MCF 10A (cell line): ENCODE measurements around the gene SPHK1. TPM values are rescaled to one million over a fixed set of nuclear protein-coding genes. Genes with fewer than 3 reads are reported as not detected.

Source experiments
- BruUV-seq: library from RNA; stranded (reverse); fragments of 400-500 nt; replicated peaks from 2 replicates; lab custom pipeline; 2021; lab: Mats Ljungman, UMichigan
- CTCF ChIA-PET: fragments of 300-600 bp; sonication (Branson Sonifier 250); formaldehyde crosslinking; extraction: SDS; loops from one replicate; lab custom pipeline; 2021; ENCODE audit warnings: antibody characterized with exemption, inconsistent platforms; lab: Yijun Ruan, JAX
- POLR2A ChIA-PET: fragments of 300-600, 350-650 bp; sonication (Branson Sonifier 250); formaldehyde crosslinking; extraction: SDS; loops from one replicate; lab custom pipeline; 2020; ENCODE audit warnings: antibody characterized with exemption, inconsistent platforms; lab: Yijun Ruan, JAX
- DNase-seq: peaks from one replicate; pipeline ENCODE4 v3.0.0-alpha.2; 2018; ENCODE audit not compliant: unreplicated experiment
- H3K27ac Mint-ChIP-seq: one replicate; pipeline ENCODE4 v1.8.0; 2022; ENCODE audit warnings: mild to moderate bottlenecking, low read depth, mixed read lengths; ENCODE audit not compliant: unreplicated experiment
- H3K27me3 Mint-ChIP-seq: one replicate; pipeline ENCODE4 v1.8.0; 2022; ENCODE audit warnings: mixed read lengths; ENCODE audit not compliant: insufficient read depth, unreplicated experiment
- H3K36me3 Mint-ChIP-seq: one replicate; pipeline ENCODE4 v1.8.0; 2022; ENCODE audit warnings: mild to moderate bottlenecking, moderate library complexity, mixed read lengths; ENCODE audit not compliant: insufficient read depth, unreplicated experiment
- H3K4me1 Mint-ChIP-seq: one replicate; pipeline ENCODE4 v1.8.0; 2022; ENCODE audit warnings: mixed read lengths; ENCODE audit not compliant: insufficient read depth, unreplicated experiment
- H3K4me3 Mint-ChIP-seq: one replicate; pipeline ENCODE4 v1.8.0; 2022; ENCODE audit warnings: mild to moderate bottlenecking, moderate library complexity, mixed read lengths; ENCODE audit not compliant: unreplicated experiment
- H3K9me3 Mint-ChIP-seq: one replicate; pipeline ENCODE4 v1.8.0; 2022; ENCODE audit warnings: mixed read lengths; ENCODE audit not compliant: unreplicated experiment
- CTCF ChIP-seq: fragments of 200-600 bp; IDR thresholded peaks from one replicate; pipeline ENCODE4 v1.8.0; 2022; ENCODE audit warnings: antibody characterized with exemption, mild to moderate bottlenecking; ENCODE audit not compliant: unreplicated experiment
- intact Hi-C: fragments of 100-400 bp; cut with micrococcal nuclease; formaldehyde crosslinking; loops from 2 replicates; pipeline ENCODE4 v1.14.1; 2022
- total RNA-seq: library from RNA; stranded (reverse); gene quantifications from 2 replicates; pipeline ENCODE4 v1.2.3, GENCODE V29; 2022

SPHK1 gene
- total RNA-seq, 1 experiment from 2014 or later = 7.1 TPM

- POLR2A ChIA-PET = no interaction called here
- BruUV-seq = no TSS peak
- DNase-seq = no peak
- H3K27me3 Mint-ChIP-seq = no peaks in the 10 kb centered on the region
- no peak overlapping the region for H3K4me3 Mint-ChIP-seq
- H3K9me3 Mint-ChIP-seq = no peaks in the 10 kb centered on the region
- intact Hi-C loops = no loop called here
- CTCF ChIA-PET = interaction anchor here (0.7 to 1.1 kb wide), 2 partner anchors 48 to 71 kb away, joined by 3 read pairs; no protein-coding TSS in a partner anchor
- H3K4me1 Mint-ChIP-seq = peaks cover 8% of the 10 kb centered on the region
- H3K27ac Mint-ChIP-seq = no peak overlapping the region
- no peak for TF ChIP-seq CTCF
- H3K36me3 Mint-ChIP-seq = peaks cover 23% of the 10 kb centered on the region
Observed at GRCh38 chr17:76350463-76350862, 33.9 kb upstream of the SPHK1 start.

DNA sequence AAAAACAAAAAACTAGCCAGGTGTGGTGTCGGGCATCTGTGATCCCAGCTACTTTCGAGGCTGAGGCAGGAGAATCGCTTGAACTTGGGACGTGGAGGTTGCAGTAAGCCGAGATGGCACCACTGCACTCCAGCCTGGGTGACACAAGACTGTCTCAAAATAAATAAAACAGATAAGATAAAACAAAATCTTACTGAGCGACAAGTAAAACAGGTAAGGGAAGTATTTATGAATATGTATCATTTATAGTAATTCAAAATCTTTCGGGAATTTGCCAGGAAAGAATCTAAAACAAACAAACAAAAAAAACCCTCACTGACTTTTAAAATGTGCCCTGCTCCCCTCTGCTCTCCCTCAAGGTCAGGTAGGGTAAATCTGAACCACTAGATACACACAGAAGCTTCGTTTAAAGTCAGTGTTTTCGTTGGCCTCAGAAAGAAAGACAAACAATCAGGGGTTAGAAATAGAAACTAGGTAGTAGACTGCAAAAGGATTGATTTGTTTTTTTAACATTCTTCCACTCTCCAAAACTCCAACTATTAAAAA is 32.8 kb upstream of the SPHK1 start:
- H3K9me3 Mint-ChIP-seq = no peaks in the 10 kb centered on the region
- CTCF ChIA-PET = interaction anchor here (0.6 to 2.6 kb wide), 4 partner anchors 18 to 116 kb away, joined by 3 to 10 read pairs (median 6); partner anchors contain the start of genes AANAT and SPHK1
- no peak for DNase-seq
- peaks cover 8% of the 10 kb centered on the region for H3K4me1 Mint-ChIP-seq
- intact Hi-C loops = no loop called here
- peaks cover 14% of the 10 kb centered on the region for H3K36me3 Mint-ChIP-seq
- no TSS peak for BruUV-seq
- peak overlapping the region; percentile 78 for H3K27ac Mint-ChIP-seq
- H3K27me3 Mint-ChIP-seq = no peaks in the 10 kb centered on the region
- POLR2A ChIA-PET = interaction anchor here (0.6 to 3.6 kb wide), 5 partner anchors 11 to 727 kb away, joined by 3 to 49 read pairs (median 3); partner anchors contain the start of gene SPHK1
- H3K4me3 Mint-ChIP-seq = peak overlapping the region; percentile 95
- TF ChIP-seq CTCF = no peak

- ChIA-PET CTCF (interaction anchor here (0.6 to 2.6 kb wide), 7 partner anchors 18 to 272 kb away, joined by 3 to 20 read pairs (median 3); partner anchors contain the start of gene SPHK1), POLR2A (interaction anchor here (0.6 to 3.6 kb wide), 26 partner anchors 8 to 412 kb away, joined by 3 to 49 read pairs (median 5); partner anchors contain the start of genes FBF1, JMJD6, METTL23 and RHBDF2)
- peak overlapping the region; percentile 29 for H3K27ac Mint-ChIP-seq
- intact Hi-C loops = no loop called here
- no peak for TF ChIP-seq CTCF
- no peak for DNase-seq
- peaks cover 8% of the 10 kb centered on the region for H3K4me1 Mint-ChIP-seq
- no peaks in the 10 kb centered on the region for H3K36me3 Mint-ChIP-seq
- H3K27me3 Mint-ChIP-seq = no peaks in the 10 kb centered on the region
- no TSS peak for BruUV-seq
- H3K4me3 Mint-ChIP-seq = peak overlapping the region; percentile 95
- no peaks in the 10 kb centered on the region for H3K9me3 Mint-ChIP-seq
Observed at GRCh38 chr17:76353004-76353598, 31.3 kb upstream of the SPHK1 start.
